HG03460 (cell line): ENCODE measurements around the gene FNDC10.
"Not testable (repeated sequence)": the region's sequence is repeated elsewhere in the genome, so short reads cannot be mapped to it uniquely, and the experiment has no call there.

Source experiments
- ATAC-seq: cut with Tn5 transposase; IDR thresholded peaks from one replicate; pipeline ENCODE4 v1.9.1; 2021; ENCODE audit not compliant: unreplicated experiment

Gene FNDC10

GRCh38 chr1:1599030-1599934 is 653 bp downstream of the FNDC10 start:
- no peak for ATAC-seq

- no peak for ATAC-seq
These were observed 1.3 kb downstream of the FNDC10 start for GRCh38 chr1:1598720-1599029.

- no peak for ATAC-seq
These were observed 1.8 kb downstream of the FNDC10 start for GRCh38 chr1:1598051-1598719.

GRCh38 chr1:1597275-1597930 is 2.5 kb downstream of the FNDC10 start:
- ATAC-seq = no peak

GRCh38 chr1:1596493-1597274 is 3.3 kb downstream of the FNDC10 start:
- ATAC-seq = no peak

GRCh38 chr1:1595341-1595740 is 4.6 kb downstream of the FNDC10 start:
- not testable (repeated sequence) for ATAC-seq

- no peak for ATAC-seq
These were observed 5.2 kb downstream of the FNDC10 start for GRCh38 chr1:1594602-1595260.

- no peak for ATAC-seq
These were observed 5.9 kb downstream of the FNDC10 start for GRCh38 chr1:1593834-1594601.

- ATAC-seq = no peak
These were observed 8.5 kb downstream of the FNDC10 start for GRCh38 chr1:1591452-1591851.

GRCh38 chr1:1583347-1584010 is 16.5 kb downstream of the FNDC10 start:
- no peak for ATAC-seq

GRCh38 chr1:1582585-1583346 is 17.2 kb downstream of the FNDC10 start:
- ATAC-seq = no peak

GRCh38 chr1:1578371-1578940 is 21.5 kb downstream of the FNDC10 start:
- no peak for ATAC-seq

- ATAC-seq = no peak
These were observed 22.4 kb downstream of the FNDC10 start for GRCh38 chr1:1577367-1578011.

GRCh38 chr1:1574721-1575537 is 25.0 kb downstream of the FNDC10 start, which contains the start of gene SSU72:
Gene SSU72, minus strand, starts transcription at chr1:1574863. Its CDS starts 306 bp downstream, at chr1:1574557.
- ATAC-seq = peak; percentile 69

GRCh38 chr1:1573843-1574720 is 25.9 kb downstream of the FNDC10 start:
- peak; percentile 62 for ATAC-seq

GRCh38 chr1:1569341-1569740 is 30.6 kb downstream of the FNDC10 start:
- ATAC-seq = no peak
